HCT116 (cell line): ENCODE results near the gene ASAP2. TPM values are rescaled to one million over a fixed set of nuclear protein-coding genes. Genes with fewer than 3 reads are reported as not detected.

Source experiments
- ATAC-seq: fragments of 200-7000 bp; cut with Tn5 transposase; 2 replicates; pipeline ENCODE4 v1.9.1; 2020; ENCODE audit warnings: mild to moderate bottlenecking, moderate library complexity
- BruUV-seq: library from RNA; stranded (reverse); fragments of 400-500 nt; replicated peaks from 2 replicates; lab custom pipeline; 2021; lab: Mats Ljungman, UMichigan
- CTCF ChIA-PET: fragments of 300-600 bp; sonication (Branson Sonifier 250); formaldehyde crosslinking; loops from one replicate; lab custom pipeline; 2021; ENCODE audit warnings: antibody characterized with exemption; lab: Charles Lee
- POLR2A ChIA-PET: fragments of 300-600, 350-600 bp; sonication (Branson Sonifier 250); formaldehyde crosslinking; loops from one replicate; lab custom pipeline; 2021; ENCODE audit warnings: antibody characterized with exemption; lab: Charles Lee
- RAD21 ChIA-PET, 2 experiments: fragments of 300-600 bp; sonication (Branson Sonifier 250); formaldehyde crosslinking; loops; one replicate each; lab custom pipeline; 2023; ENCODE audit warnings: low total read pairs in 2 of 2; ENCODE audit not compliant: uncharacterized antibody in 2 of 2, unreplicated experiment in 2 of 2, low non-redundant PET in 1 of 2; lab: Charles Lee
- DNase-seq: peaks from one replicate; pipeline ENCODE4 v3.0.0-alpha.2; 2010; ENCODE audit warnings: low read depth, low spot score
- H2AFZ ChIP-seq: fragments of 200-600 bp; shearing (Covaris generic), sonication (generic); 2 replicates; pipeline ENCODE4 v1.6.1; 2017; ENCODE audit warnings: low read depth, mixed run types, mixed read lengths, antibody characterized with exemption, low read length; ENCODE audit not compliant: poor library complexity, severe bottlenecking
- H3K27ac ChIP-seq: 2 replicates; pipeline ENCODE4 v1.5.1; 2012; ENCODE audit warnings: low read depth, low read length
- H3K27me3 ChIP-seq: fragments of 200-600 bp; sonication (generic); 2 replicates; pipeline ENCODE4 v1.6.1; 2016; ENCODE audit warnings: mixed run types, low read length, mixed read lengths; ENCODE audit not compliant: insufficient read depth
- H3K36me3 ChIP-seq, 2 experiments: fragments of 200-500 bp in 1 of 2; fragments of 200-600 bp in 1 of 2; sonication (Bioruptor generic) in 1 of 2; sonication (generic) in 1 of 2; 2 replicates each; pipeline versions ENCODE4 v1.5.1 to v1.6.1; 2014 to 2016; ENCODE audit warnings: low read length in 2 of 2, inconsistent platforms in 1 of 2, mixed read lengths in 1 of 2, mixed run types in 1 of 2; ENCODE audit not compliant: insufficient read depth in 2 of 2, control insufficient read depth in 1 of 2
- H3K4me1 ChIP-seq, 2 experiments: fragments of 200-600 bp in 1 of 2; sonication (generic) in 1 of 2; 2 replicates each; pipeline versions ENCODE4 v1.5.1 to v1.6.1; 2012 to 2017; ENCODE audit warnings: low read length in 2 of 2, inconsistent platforms in 1 of 2, mild to moderate bottlenecking in 1 of 2, mixed read lengths in 1 of 2, mixed run types in 1 of 2, moderate library complexity in 1 of 2; ENCODE audit not compliant: insufficient read depth in 2 of 2, control insufficient read depth in 1 of 2
- H3K4me2 ChIP-seq: fragments of 200-600 bp; sonication (generic); 2 replicates; pipeline ENCODE4 v1.6.1; 2017; ENCODE audit warnings: mixed run types, low read length, mixed read lengths
- H3K4me3 ChIP-seq, 2 experiments: fragments of 200-600 bp in 1 of 2; sonication (generic) in 1 of 2; replicated peaks in 1 of 2; 2 replicates each; pipeline ENCODE4 v1.5.1; 2011 to 2016; ENCODE audit warnings: low read length in 2 of 2, control low read depth in 1 of 2, low read depth in 1 of 2, mild to moderate bottlenecking in 1 of 2, mixed read lengths in 1 of 2, mixed run types in 1 of 2
- H3K79me2 ChIP-seq: fragments of 200-600 bp; sonication (generic); 2 replicates; pipeline ENCODE4 v1.6.1; 2017; ENCODE audit warnings: mild to moderate bottlenecking, mixed run types, low read length, moderate library complexity, mixed read lengths; ENCODE audit not compliant: insufficient read depth
- H3K9ac ChIP-seq: fragments of 200-600 bp; sonication (generic); 2 replicates; pipeline ENCODE4 v1.6.1; 2016; ENCODE audit warnings: low read length, mixed read lengths
- H3K9me2 ChIP-seq: fragments of 200-600 bp; sonication (generic), shearing (Covaris generic); 2 replicates; pipeline ENCODE4 v1.6.1; 2017; ENCODE audit warnings: mixed run types, mild to moderate bottlenecking, moderate library complexity; ENCODE audit not compliant: insufficient read depth
- H3K9me3 ChIP-seq, 2 experiments: fragments of 200-500 bp in 1 of 2; fragments of 200-600 bp in 1 of 2; sonication (Bioruptor generic) in 1 of 2; sonication (generic) in 1 of 2; 2 replicates each; pipeline ENCODE4 v1.6.1; 2014 to 2017; ENCODE audit warnings: low read length in 2 of 2, mixed read lengths in 2 of 2, inconsistent platforms in 1 of 2, low read depth in 1 of 2, mild to moderate bottlenecking in 1 of 2, mixed run types in 1 of 2, moderate library complexity in 1 of 2; ENCODE audit not compliant: control insufficient read depth in 1 of 2, insufficient read depth in 1 of 2
- H4K20me1 ChIP-seq: fragments of 200-600 bp; sonication (generic), shearing (Covaris generic); 2 replicates; pipeline ENCODE4 v1.6.1; 2017; ENCODE audit warnings: mixed run types, mild to moderate bottlenecking, moderate library complexity; ENCODE audit not compliant: insufficient read depth
- CTCF ChIP-seq, 3 experiments: fragments of 200-600 bp in 1 of 3; sonication (generic) in 1 of 3; IDR thresholded peaks in 2 of 3; conservative IDR thresholded peaks in 1 of 3; 2 replicates each; pipeline ENCODE4 v1.5.1; 2012 to 2017; ENCODE audit warnings: low read depth in 2 of 3, low read length in 2 of 3, antibody characterized with exemption in 1 of 3, borderline replicate concordance in 1 of 3, control low read depth in 1 of 3, mild to moderate bottlenecking in 1 of 3, mixed read lengths in 1 of 3, mixed run types in 1 of 3, moderate library complexity in 1 of 3; ENCODE audit not compliant: insufficient read depth in 1 of 3
- EGR1 ChIP-seq: IDR thresholded peaks from 2 replicates; pipeline ENCODE4 v1.6.1; 2012; ENCODE audit warnings: low read depth
- ELF1 ChIP-seq: IDR thresholded peaks from 2 replicates; pipeline ENCODE4 v1.6.1; 2012; ENCODE audit warnings: low read depth, borderline replicate concordance
- EZH2 ChIP-seq: fragments of 200-600 bp; sonication (generic); IDR thresholded peaks from 2 replicates; pipeline ENCODE4 v1.6.1; 2017; ENCODE audit warnings: antibody characterized with exemption, mixed run types
- JUND ChIP-seq: IDR thresholded peaks from 2 replicates; pipeline ENCODE4 v1.6.1; 2012
- MAX ChIP-seq: IDR thresholded peaks from 2 replicates; pipeline ENCODE4 v1.6.1; 2012
- POLR2A ChIP-seq: IDR thresholded peaks from 2 replicates; pipeline ENCODE4 v1.7.0; 2011; ENCODE audit warnings: borderline replicate concordance; ENCODE audit not compliant: insufficient read depth, insufficient read length; ENCODE audit errors: extremely low read depth
- REST ChIP-seq: IDR thresholded peaks from 2 replicates; pipeline ENCODE4 v1.6.1; 2012; ENCODE audit warnings: low read depth
- SRF ChIP-seq: IDR thresholded peaks from 2 replicates; pipeline ENCODE4 v1.6.1; 2012; ENCODE audit warnings: low read depth
- TCF7L2 ChIP-seq: IDR thresholded peaks from 2 replicates; pipeline ENCODE4 v1.7.0; 2011; ENCODE audit warnings: borderline replicate concordance, inconsistent platforms; ENCODE audit not compliant: insufficient read depth, insufficient read length; ENCODE audit errors: extremely low read depth
- YY1 ChIP-seq: IDR thresholded peaks from 2 replicates; pipeline ENCODE4 v1.6.1; 2011; ENCODE audit warnings: low read length, low read depth, moderate library complexity, mild to moderate bottlenecking; ENCODE audit not compliant: insufficient replicate concordance; ENCODE audit errors: extremely low read depth
- intact Hi-C: fragments of 100-400 bp; cut with micrococcal nuclease; formaldehyde crosslinking; loops from 2 replicates; pipeline ENCODE4 v1.10.0; 2022
- total RNA-seq: library from RNA; stranded (reverse); gene quantifications from one replicate; pipeline ENCODE4 v1.2.1, GENCODE V29; 2021; ENCODE audit not compliant: unreplicated experiment

The ASAP2 gene
- total RNA-seq, 1 experiment from 2014 or later, result 16.5 TPM

- intact Hi-C loops, result no loop called here
- no peak for ATAC-seq
- no peak overlapping the region for H2AFZ ChIP-seq
- H4K20me1 ChIP-seq, result peaks cover 5% of the 10 kb centered on the region; the same call in 1 of the 2 replicates
- POLR2A ChIA-PET, result no interaction called here
- H3K4me1 ChIP-seq, result peaks cover 23 to 31% of the 10 kb centered on the region in 2 experiments
- no peak overlapping the region for H3K4me3 ChIP-seq
- DNase-seq, result no peak
- H3K79me2 ChIP-seq, result peaks cover 55% of the 10 kb centered on the region
- H3K4me2 ChIP-seq, result no peak overlapping the region
- TF ChIP-seq EGR1, result no peak
- TF ChIP-seq CTCF (IDR thresholded peaks at IDR 0.05 in 2 of 3, conservative IDR thresholded peaks at IDR 0.05 in 1 of 3; ENCODE audit: borderline replicate concordance in 1 of 3, insufficient read depth in 1 of 3, low read depth in 2 of 3, low read length in 2 of 3), result no peak
- TF ChIP-seq MAX, result no peak
- TF ChIP-seq ELF1, result no peak
- no peak for TF ChIP-seq REST
- TF ChIP-seq POLR2A, result no peak
- no peak for TF ChIP-seq SRF
- no peak for TF ChIP-seq JUND
- TF ChIP-seq TCF7L2, result no peak
- TF ChIP-seq YY1, result no peak
- TF ChIP-seq EZH2, result no peak
- no peaks in the 10 kb centered on the region for H3K27me3 ChIP-seq
- H3K9ac ChIP-seq, result no peak overlapping the region
- no peaks in the 10 kb centered on the region for H3K36me3 ChIP-seq
- RAD21 ChIA-PET, result no interaction called here
- CTCF ChIA-PET, result no interaction called here
- H3K27ac ChIP-seq, result no peak overlapping the region
- H3K9me2 ChIP-seq, result no peaks in the 10 kb centered on the region
- H3K9me3 ChIP-seq, result no peaks in the 10 kb centered on the region
- BruUV-seq, result no TSS peak
These were observed 7.0 kb downstream of the ASAP2 start for GRCh38 chr2:9213477-9214051.
